8988T (cell line): ENCODE data around the gene POMT1.

Source experiments
- DNase-seq: peaks from one replicate; pipeline ENCODE4 v3.0.0; 2011

The POMT1 gene

GRCh38 chr9:131559421-131560000, 56.8 kb downstream of the POMT1 start:
- no peak for DNase-seq

GRCh38 chr9:131562032-131562959, 59.6 kb downstream of the POMT1 start:
- DNase-seq, result no peak

- no peak for DNase-seq
These were observed 62.7 kb downstream of the POMT1 start for GRCh38 chr9:131565369-131565768.

- no peak for DNase-seq
These were observed 63.4 kb downstream of the POMT1 start for GRCh38 chr9:131566158-131566557.

- no peak for DNase-seq
These were observed 65.2 kb downstream of the POMT1 start for GRCh38 chr9:131567910-131568309.
